NAMALWA (cell line): ENCODE measurements around the gene DSTYK.
A peak's percentile ranks its signal among the peaks of the same experiment; 100 is the strongest.

Experiments
- DNase-seq: peaks from one replicate; pipeline ENCODE4 v3.0.0-alpha.2; 2015; ENCODE audit warnings: low spot score

The DSTYK gene, protein sequence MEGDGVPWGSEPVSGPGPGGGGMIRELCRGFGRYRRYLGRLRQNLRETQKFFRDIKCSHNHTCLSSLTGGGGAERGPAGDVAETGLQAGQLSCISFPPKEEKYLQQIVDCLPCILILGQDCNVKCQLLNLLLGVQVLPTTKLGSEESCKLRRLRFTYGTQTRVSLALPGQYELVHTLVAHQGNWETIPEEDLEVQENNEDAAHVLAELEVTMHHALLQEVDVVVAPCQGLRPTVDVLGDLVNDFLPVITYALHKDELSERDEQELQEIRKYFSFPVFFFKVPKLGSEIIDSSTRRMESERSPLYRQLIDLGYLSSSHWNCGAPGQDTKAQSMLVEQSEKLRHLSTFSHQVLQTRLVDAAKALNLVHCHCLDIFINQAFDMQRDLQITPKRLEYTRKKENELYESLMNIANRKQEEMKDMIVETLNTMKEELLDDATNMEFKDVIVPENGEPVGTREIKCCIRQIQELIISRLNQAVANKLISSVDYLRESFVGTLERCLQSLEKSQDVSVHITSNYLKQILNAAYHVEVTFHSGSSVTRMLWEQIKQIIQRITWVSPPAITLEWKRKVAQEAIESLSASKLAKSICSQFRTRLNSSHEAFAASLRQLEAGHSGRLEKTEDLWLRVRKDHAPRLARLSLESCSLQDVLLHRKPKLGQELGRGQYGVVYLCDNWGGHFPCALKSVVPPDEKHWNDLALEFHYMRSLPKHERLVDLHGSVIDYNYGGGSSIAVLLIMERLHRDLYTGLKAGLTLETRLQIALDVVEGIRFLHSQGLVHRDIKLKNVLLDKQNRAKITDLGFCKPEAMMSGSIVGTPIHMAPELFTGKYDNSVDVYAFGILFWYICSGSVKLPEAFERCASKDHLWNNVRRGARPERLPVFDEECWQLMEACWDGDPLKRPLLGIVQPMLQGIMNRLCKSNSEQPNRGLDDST

GRCh38 chr1:205211169-205211838 lies at the start of gene DSTYK:
Gene DSTYK (minus strand): TSS chr1:205211702. CDS start chr1:205211535, 167 bp downstream.
- DNase-seq, result peak; percentile 89

GRCh38 chr1:205259998-205260397 lies 48.5 kb upstream of the DSTYK start:
- no peak for DNase-seq

DNA sequence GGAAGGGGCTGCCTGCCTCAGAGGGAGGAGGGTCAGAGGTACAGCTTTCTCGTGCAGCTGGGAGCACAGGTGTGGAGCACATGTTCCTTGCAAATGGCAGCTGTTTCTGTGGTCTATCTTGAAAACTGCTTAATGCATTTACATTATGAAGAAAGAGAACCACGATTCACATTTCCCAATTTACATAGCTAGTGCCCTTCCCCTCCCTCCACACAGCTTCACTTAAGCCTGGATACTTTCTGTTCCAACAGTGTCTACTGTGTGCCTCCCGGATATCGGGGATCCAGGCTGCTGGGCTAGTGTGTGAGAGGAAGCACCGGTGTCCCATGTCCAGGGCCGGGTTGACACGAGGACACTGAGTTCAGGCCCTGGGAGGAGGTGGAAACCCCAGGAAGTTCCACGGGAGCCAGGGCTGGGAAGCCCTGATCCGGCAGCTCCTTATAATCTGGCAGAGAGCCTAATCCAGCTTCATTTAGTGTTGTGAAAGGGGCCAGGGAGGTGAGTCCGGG lies 47.9 kb upstream of the DSTYK start:
- DNase-seq, result peak; percentile 55

DNA sequence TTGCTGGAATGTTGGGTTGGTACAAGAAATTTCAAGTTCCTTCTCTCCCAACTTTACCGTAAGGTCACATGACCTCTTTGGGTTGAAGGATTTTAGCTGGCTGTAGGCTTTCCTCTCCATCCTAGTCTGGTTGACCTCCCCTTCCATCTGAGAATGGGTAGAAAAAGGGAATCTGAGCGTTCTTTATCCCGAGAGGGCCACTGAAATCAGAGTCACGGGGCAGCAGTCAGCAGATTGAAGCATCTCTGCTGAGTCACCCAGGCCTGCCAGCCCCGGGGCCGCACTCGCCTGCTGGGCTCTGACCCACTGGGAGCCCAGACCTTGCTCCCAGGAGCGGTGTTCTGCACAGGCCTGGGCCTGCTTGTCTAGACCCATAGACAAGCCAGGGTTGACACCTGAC lies 47.2 kb upstream of the DSTYK start:
- no peak for DNase-seq

DNA sequence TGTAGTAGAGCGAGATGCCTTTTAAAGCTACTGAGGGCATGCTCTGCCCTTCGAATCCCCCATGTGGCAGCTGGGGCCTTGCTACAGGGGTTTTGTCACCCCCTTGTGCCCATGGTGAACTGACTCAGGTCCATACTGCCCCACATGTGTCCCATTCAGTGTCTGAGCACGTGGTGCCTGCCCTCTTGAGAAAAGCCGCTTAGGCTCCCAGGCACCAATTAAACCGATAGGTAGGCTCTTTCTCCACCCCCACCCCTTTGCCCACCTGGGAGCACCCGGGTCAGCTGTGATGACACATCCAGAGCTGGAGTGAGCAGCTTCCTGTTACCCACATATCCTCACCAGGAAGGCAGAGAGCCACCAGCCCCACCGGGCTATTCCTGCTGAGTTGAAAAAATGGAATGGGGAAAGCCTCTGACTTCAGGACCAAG lies 46.8 kb upstream of the DSTYK start:
- peak; percentile 43 for DNase-seq

- DNase-seq, result no peak
These were observed 46.2 kb upstream of the DSTYK start for GRCh38 chr1:205257735-205258134.

GRCh38 chr1:205256951-205257625 lies 45.6 kb upstream of the DSTYK start:
- no peak for DNase-seq

- peak; percentile 88 for DNase-seq
These were observed 44.7 kb upstream of the DSTYK start for GRCh38 chr1:205255941-205256780.

GRCh38 chr1:205251576-205251975 lies 40.1 kb upstream of the DSTYK start:
- no peak for DNase-seq

GRCh38 chr1:205250699-205251098 lies 39.2 kb upstream of the DSTYK start:
- no peak for DNase-seq

GRCh38 chr1:205249651-205250050 lies 38.1 kb upstream of the DSTYK start:
- DNase-seq, result no peak

- DNase-seq, result no peak
These were observed 37.5 kb upstream of the DSTYK start for GRCh38 chr1:205248793-205249601.

GRCh38 chr1:205247130-205247921 lies 35.8 kb upstream of the DSTYK start:
- DNase-seq, result no peak

DNA sequence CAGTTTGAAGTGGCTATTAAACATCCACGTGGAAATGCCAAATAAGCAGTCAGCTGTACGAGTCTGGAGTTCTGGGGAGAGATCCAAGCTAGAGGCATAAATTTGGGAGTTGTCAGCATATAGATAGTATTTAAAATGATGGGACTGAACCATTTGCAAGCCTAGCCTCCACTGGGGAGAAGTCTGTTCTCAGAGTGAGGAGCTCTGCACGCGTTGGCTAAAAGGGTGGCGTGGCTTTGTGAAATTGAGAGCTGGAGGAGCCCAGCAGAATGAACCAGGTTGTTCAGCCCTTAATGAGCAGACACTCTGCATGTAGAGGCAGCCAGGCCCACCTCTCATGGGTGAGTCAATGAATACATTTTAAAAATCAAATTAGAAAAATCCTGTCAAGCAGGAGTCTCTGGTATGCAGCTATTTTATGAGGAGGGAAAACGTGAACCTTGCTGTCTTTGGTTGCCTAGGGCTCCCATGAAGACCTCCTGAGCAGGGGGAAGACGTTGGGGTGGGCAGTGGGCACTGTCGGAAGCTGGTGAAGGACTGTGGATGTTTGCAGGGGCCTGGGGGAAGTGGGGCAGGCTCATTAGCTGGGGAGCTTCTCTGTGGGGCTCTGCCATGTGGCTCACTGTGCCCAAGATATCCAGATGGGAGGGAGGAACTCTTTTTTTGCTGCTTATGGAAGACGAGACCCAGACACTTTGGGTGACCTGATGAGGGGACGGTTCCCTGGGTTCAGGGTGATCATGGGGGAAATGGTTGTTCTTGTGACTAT lies 35.0 kb upstream of the DSTYK start:
- no peak for DNase-seq

DNA sequence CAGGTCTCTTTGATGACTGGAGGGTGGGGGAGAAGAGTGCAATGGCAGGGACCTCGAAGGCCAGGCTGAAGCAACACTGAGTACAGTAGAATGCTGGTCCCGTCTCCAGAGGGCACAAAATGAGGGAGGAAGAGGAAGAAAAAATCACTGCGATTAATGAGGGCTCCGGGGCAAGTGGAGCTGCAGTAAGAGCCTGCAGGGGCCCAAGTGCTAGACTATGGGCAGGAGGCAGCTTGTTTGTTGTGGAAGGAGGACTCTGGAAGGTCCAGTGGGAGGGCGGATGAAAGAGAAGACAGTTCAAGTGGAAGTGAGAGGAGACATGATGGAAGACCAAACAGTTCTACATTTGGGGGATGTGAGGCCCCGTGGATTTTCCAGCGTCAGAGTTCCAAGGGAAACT lies 33.6 kb upstream of the DSTYK start:
- no peak for DNase-seq

GRCh38 chr1:205244384-205244783 lies 32.9 kb upstream of the DSTYK start:
- no peak for DNase-seq

DNA sequence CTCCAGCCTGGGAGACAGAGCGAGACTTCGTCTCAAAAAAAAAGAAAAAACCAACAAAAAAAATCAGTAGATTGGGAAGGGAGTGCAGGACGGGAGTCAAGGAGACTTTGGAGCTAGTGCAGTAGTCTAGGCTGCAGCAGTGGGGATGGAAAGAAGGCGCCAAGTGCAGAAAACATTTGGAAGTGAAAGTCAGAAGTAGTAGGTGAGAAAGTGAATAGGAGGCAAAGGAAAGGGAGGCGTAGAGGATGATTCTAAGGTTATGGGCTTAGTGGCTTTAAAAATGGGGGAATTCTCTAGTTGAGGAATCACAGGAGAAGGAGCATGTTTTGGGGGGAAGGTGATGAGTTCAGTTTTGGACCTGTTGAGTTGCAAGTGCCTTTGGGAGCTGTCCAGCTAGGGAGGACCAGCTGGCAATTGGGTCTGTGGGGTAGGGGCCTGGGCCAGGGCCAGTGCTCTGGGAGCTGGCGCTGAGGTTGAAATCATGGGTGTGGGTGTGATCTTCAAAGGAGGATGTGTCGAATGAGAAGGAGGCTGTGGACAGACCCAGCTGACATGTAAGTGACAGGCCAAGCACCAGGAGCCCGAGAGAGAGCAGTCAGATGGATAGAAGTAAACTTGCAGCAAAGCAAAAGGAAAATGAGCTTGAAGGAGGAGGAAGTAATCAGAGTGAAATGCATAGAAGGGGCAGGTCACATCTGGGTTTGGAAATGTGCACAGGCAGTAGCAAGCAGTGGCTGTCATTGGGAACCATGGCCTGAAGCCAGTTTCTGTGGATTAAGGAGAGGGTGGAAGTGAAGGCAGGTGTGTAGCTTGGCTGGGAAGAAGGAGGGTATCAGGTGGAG lies 32.1 kb upstream of the DSTYK start:
- DNase-seq, result no peak
